GM06990 (cell line): ENCODE data around the gene FERMT3.

Source experiments
- DNase-seq: peaks from one replicate; pipeline ENCODE4 v3.0.0-alpha.2; 2011; ENCODE audit not compliant: insufficient read length; ENCODE audit errors: extremely low read depth
- H3K27me3 ChIP-seq: replicated peaks from 2 replicates; pipeline ENCODE4 v1.6.0; 2011; ENCODE audit warnings: low read length; ENCODE audit not compliant: control insufficient read depth, insufficient read depth
- H3K36me3 ChIP-seq: 2 replicates; pipeline ENCODE4 v1.5.1; 2011; ENCODE audit warnings: low read length; ENCODE audit not compliant: control insufficient read depth, insufficient read depth
- H3K4me3 ChIP-seq: replicated peaks from 2 replicates; pipeline ENCODE4 v1.5.1; 2011; ENCODE audit warnings: low read depth, mild to moderate bottlenecking, control low read depth, low read length
- TF ChIP-seq, protein P1 (sequence below): IDR thresholded peaks from 2 replicates; pipeline ENCODE4 v1.5.1; 2011; ENCODE audit warnings: low read length, control low read depth, mild to moderate bottlenecking, inconsistent platforms; ENCODE audit not compliant: insufficient read depth, poor library complexity, severe bottlenecking

Gene FERMT3

GRCh38 chr11:64261556-64262080 is 55.1 kb downstream of the FERMT3 start:
- no peak for DNase-seq
- TF ChIP-seq, protein P1, sequence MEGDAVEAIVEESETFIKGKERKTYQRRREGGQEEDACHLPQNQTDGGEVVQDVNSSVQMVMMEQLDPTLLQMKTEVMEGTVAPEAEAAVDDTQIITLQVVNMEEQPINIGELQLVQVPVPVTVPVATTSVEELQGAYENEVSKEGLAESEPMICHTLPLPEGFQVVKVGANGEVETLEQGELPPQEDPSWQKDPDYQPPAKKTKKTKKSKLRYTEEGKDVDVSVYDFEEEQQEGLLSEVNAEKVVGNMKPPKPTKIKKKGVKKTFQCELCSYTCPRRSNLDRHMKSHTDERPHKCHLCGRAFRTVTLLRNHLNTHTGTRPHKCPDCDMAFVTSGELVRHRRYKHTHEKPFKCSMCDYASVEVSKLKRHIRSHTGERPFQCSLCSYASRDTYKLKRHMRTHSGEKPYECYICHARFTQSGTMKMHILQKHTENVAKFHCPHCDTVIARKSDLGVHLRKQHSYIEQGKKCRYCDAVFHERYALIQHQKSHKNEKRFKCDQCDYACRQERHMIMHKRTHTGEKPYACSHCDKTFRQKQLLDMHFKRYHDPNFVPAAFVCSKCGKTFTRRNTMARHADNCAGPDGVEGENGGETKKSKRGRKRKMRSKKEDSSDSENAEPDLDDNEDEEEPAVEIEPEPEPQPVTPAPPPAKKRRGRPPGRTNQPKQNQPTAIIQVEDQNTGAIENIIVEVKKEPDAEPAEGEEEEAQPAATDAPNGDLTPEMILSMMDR: no peak
- Histone ChIP-seq H3K4me3 (no peak overlapping the region), H3K27me3 (no peaks in the 10 kb centered on the region), H3K36me3 (peaks cover 12% of the 10 kb centered on the region)

- Histone ChIP-seq H3K4me3 (no peak overlapping the region), H3K36me3 (peaks cover 11% of the 10 kb centered on the region), H3K27me3 (no peaks in the 10 kb centered on the region)
- TF ChIP-seq, protein P1: no peak
- no peak for DNase-seq
These were observed 55.9 kb downstream of the FERMT3 start for GRCh38 chr11:64262271-64263002.

GRCh38 chr11:64263021-64263946 is 56.8 kb downstream of the FERMT3 start:
- no peak for DNase-seq
- TF ChIP-seq, protein P1: no peak
- H3K36me3 ChIP-seq: peaks cover 11% of the 10 kb centered on the region

DNA sequence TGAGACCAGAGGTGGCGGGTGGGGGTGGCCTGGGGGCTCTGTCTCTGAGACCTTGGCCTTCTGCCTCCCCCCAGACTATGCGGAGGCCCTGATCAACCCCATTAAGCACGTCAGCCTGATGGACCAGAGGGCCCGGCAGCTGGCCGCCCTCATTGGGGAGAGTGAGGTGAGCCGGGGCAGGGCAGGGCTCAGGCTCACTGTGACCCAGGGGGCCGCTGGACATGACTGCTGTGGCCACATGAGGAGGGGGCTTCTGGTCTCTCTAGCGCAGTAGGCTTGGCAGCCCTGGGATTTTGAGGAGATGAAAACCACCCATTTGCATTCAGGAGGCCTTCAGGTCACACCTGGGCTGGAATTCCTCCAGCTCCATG is 57.4 kb downstream of the FERMT3 start:
- no peak for DNase-seq
- Histone ChIP-seq H3K36me3 (peaks cover 8% of the 10 kb centered on the region), H3K4me3 (no peak overlapping the region), H3K27me3 (no peaks in the 10 kb centered on the region)
- TF ChIP-seq, protein P1: no peak

More at GRCh38 chr11:64263021-64263946, 56.8 kb downstream of the FERMT3 start:
- no peaks in the 10 kb centered on the region for H3K27me3 ChIP-seq
- no peak overlapping the region for H3K4me3 ChIP-seq

DNA sequence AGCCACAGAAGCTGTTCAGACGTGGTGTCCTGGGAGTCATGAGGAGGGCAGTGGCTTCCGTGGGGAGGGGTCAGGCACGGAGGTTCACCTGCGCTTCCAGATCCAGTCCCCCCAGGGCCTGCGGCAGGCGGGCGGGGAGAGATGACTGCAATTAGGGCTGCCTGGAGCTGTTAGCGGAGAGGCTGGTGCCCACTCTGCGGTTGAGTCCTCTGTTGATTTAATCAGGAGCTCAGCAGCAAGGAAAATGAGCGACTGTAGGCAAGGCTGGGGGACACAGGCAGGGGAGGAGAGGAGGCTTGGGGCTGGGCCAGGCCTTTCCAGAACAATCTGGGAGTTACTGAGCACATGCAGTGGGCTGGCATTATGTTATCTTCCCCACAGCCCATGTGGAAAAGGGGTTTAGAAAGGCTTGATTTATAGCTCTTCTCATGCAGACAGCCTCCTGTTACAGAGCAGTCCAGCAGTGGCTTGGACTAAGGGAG is 57.9 kb downstream of the FERMT3 start:
- H3K36me3 ChIP-seq: peaks cover 8% of the 10 kb centered on the region
- TF ChIP-seq, protein P1: no peak

More for the DNA sequence above, 57.9 kb downstream of the FERMT3 start:
- DNase-seq: no peak
- no peaks in the 10 kb centered on the region for H3K27me3 ChIP-seq
- no peak overlapping the region for H3K4me3 ChIP-seq
